Erythroblast (primary cell): ENCODE measurements around the gene CHMP2A.
"Not testable (repeated sequence)": the region's sequence is repeated elsewhere in the genome, so short reads cannot be mapped to it uniquely, and the experiment has no call there.

Experiments
- DNase-seq, 2 experiments: peaks; one replicate each; lab custom pipeline; 2025; lab: John Stamatoyannopoulos, UW
- GATA1 ChIP-seq: IDR thresholded peaks from 2 replicates; pipeline ENCODE4 v1.6.1; 2011; ENCODE audit warnings: low read depth, mild to moderate bottlenecking, control low read depth, low read length, moderate library complexity
- POLR2A ChIP-seq: IDR thresholded peaks from 2 replicates; pipeline ENCODE4 v1.6.1; 2011; ENCODE audit warnings: mild to moderate bottlenecking, low read length

CHMP2A gene

GRCh38 chr19:58519355-58520256 lies 35.3 kb downstream of the CHMP2A start, which contains the start of gene ZBTB45:
Gene ZBTB45 (minus strand): TSS chr19:58519810. CDS start chr19:58517673, 2,137 bp downstream.
- DNase-seq: peak; percentile 97
- no peak for TF ChIP-seq GATA1
- peak; percentile 83 for TF ChIP-seq POLR2A

GRCh38 chr19:58519087-58519354 lies 35.9 kb downstream of the CHMP2A start:
- TF ChIP-seq GATA1 (no peak), POLR2A (no peak)
- peak; percentile 82 to 86 for DNase-seq

GRCh38 chr19:58518256-58519086 lies 36.4 kb downstream of the CHMP2A start:
- peak; percentile 62 to 65 for DNase-seq
- TF ChIP-seq GATA1: no peak
- peak; percentile 15 for TF ChIP-seq POLR2A

DNA sequence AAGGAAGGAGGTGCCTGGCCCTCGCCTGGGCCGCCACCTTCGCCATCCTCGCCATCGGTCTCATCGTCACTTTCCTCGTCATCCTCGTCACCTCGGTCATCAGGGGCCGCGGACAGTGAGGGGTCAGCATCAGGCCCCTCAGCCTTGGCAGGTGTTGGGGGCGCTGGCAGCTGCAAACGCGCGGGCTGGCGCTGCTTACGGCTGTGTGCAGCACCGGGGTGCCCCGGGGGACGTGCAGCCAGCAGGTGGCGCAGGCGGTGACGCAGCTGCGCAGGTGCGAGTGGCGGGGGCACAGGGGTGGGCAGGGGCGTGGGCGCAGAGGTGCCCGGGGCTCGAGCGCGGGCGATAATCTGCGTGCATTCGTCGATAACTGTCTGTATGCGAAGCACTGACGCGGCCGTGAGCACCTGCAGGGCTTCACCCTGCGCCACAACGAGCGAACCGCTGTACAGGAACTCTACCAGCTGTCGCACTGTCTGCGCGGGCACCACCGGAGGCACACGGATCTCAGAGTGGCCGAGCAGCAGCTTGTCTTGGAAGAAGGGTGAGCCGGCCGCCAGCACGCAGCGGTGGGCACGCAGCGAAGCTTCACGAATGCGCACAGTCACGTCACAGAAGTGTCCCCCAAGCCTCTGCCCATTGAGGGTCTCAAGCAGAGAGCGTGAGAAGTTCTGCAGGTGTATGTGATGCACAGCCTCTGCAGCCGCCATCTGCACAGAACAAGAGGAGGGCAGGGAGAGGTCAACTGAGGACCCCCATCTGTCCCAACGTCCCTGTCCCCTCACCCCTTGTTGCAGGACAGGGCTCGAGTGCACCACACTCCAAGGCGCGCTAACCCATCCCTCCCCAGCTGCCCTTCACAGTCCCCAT lies 37.7 kb downstream of the CHMP2A start:
- DNase-seq: no peak
- no peak for TF ChIP-seq GATA1

GRCh38 chr19:58516246-58516836 lies 38.6 kb downstream of the CHMP2A start:
- DNase-seq: no peak
- TF ChIP-seq POLR2A (no peak), GATA1 (no peak)

DNA sequence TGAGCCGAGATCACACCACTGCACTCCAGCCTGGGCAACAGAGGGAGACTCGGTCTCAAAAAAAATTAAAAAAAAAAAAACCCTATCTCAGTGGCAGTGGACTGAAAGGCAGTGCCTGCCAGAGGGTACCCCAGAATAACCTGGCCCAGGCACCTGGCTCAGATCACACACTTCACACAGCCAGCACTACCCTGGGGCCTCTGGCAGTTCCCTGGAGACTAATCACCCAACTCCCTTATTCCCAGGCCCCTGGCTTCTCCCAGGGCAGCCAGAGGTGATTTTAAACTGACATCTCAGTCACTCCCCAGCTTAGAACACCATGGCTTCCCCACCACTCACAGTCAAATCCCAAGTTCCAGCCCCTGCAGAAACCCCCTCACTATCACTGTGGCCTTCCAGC lies 39.6 kb downstream of the CHMP2A start:
- DNase-seq: no peak
- no peak for TF ChIP-seq POLR2A
- no peak for TF ChIP-seq GATA1

- no peak for DNase-seq
- TF ChIP-seq POLR2A: no peak
- TF ChIP-seq GATA1: no peak
Measured at GRCh38 chr19:58514564-58515022, 40.3 kb downstream of the CHMP2A start.

- peak; percentile 70 for TF ChIP-seq POLR2A
- TF ChIP-seq GATA1: no peak
- peak; percentile 96 to 97 for DNase-seq
Measured at GRCh38 chr19:58513694-58514563, 41.0 kb downstream of the CHMP2A start.

DNA sequence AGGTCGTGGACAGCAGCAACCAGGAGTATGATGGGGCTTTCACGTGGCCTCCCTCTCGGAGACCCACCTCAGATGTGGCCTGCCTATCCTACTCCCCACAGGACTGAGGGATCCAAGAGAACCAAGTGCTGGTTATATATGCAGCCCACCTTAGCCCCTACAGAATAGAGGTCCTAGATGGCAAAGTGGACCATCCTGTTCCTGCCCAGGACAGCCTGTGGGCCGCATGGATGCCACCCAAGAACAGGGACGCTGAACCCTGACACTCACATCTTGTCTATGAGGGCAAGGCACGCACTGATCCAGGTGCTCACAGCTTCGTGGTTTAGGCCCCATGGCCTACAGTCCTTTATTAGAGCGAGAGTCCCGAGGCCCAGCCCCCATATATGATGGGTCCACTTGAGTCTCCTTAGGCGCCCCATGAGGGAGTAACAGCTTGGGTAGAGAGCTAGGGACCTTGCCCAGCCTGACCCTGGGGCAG lies 41.7 kb downstream of the CHMP2A start:
- no peak for TF ChIP-seq POLR2A
- TF ChIP-seq GATA1: no peak

DNA sequence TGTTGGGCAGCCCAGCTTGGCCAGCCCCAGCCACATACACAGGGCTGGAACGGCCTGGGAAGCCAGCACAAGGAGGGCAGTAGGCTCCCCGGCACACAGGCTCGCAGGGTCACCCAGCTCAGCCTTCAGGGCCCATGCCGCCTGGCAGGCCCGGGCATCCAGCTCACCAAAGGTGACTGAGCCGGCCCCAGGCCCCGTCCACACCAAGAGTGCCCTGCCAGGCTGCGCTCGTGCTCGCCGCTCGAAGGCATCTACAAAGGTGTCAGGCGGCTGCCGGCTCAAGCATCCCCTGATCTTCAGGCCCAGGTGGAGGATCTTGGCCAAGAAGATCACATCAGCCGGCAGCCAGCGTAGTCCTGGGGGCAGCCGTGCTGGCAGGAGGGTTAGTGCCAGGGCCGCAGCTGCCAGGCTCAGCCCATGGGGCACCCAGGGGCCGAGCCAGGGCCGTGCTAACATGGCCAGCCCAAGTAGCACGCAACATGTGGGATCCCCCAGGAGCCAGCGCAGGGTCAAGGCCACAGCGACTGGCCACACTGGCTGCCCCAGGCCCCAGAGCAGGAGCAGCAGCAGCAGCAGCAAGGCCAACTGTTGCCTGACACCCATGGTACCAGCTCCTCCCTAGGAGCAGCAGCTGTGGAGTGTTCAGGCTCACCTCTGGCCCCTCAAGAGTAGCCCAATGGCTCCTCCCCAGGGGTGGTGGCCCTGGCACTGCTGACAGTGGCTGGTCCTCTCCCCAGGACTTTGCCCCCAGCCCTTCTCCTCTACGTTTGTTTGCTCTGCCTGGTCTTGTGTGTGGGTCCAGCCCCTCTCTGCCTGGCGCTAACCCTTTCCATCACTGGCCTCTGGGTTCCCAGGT lies 43.3 kb downstream of the CHMP2A start, which contains the start of gene SLC27A5:
Gene SLC27A5, minus strand, starts transcription at position 640 of the 856 bp plus-strand sequence. Its CDS starts 37 bp downstream, at position 603.
- no peak for DNase-seq
- TF ChIP-seq GATA1 (no peak), POLR2A (no peak)

More for the DNA sequence above, 41.7 kb downstream of the CHMP2A start:
- DNase-seq: no peak

DNA sequence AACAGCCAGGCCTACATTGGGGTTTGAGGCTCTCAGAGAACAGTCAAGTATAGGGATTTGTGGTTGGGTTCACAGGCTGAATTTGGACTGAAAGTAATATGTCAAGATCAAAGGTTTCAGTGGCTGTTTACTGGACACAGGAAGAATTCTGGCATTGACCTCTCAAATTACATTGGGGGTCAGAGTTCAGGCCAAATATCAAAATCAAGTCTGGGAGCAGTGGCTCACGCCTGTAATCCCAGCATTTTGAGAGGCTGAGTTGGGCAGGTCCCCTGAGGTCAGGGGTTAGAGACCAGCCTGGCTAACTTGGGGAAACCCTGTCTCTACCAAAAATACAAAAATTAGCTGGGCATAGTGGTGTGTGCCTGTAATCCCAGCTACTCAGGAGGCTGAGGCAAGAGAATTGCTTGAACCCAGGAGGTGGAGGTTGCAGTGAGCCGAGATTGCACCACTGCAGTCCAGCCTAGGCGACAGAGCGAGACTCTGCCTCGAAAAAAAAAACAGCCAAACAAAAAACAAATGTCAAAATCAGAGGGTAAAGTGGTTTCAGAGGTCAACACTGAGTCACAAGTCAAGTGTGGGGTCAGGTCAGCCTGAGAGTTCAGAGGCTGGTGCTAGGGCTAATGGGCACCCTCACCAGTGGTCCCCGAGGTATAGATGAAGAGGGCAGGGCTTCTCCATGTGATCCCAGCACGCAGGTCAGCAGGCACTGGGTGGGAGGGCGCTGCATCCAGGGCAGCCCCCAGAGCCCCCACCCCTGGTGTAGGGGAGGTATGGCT lies 44.6 kb downstream of the CHMP2A start:
- TF ChIP-seq POLR2A (no peak), GATA1 (no peak)
- DNase-seq: no peak

DNA sequence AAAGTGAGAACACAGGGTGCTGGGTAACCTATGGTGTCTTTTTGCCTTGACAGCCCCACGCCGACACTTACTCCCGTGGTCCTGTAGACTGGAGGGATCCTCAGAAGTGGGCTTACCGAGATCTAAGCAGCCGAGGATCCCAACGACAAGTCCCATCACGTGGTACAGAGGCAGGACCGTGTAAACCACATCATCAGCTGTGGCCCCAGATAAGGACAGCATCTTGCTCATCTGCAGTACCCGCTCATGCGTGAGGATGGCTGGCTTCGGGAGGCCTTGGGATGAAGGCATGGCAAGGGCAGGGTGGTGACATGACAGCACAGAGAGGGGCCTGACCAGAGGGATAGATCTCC lies 45.2 kb downstream of the CHMP2A start:
- peak; percentile 69 to 88 for DNase-seq
- TF ChIP-seq POLR2A (no peak), GATA1 (no peak)

DNA sequence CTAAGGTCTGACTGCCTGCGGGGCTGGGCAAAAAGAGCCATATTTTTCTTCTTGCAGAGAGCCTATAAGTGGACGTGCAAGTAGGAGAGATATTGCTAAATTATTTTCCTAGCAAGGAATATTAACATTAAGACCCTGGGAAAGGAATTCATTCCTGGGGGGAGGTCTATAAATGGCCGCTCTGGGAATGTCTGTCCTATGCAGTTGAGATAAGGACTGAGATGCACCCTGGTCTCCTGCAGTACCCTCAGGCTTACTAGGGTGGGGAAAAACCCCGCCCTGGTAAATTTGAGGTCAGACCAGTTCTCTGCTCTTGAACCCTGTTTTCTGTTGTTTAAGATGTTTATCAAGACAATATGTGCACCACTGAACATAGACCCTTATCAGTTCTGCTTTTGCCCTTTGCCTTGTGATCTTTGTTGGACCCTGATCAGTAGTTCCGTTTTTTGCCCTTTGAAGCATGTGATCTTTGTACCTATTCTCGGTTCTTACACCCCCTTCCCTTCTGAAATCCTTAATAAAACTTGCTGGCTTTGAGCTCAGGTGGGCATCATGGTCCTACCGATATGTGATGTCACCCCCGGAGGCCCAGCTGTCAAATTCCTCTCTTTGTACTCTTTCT lies 47.2 kb downstream of the CHMP2A start:
- not testable (repeated sequence) for DNase-seq
